ENCODE results near the gene TIMP3. TPM values are rescaled to one million over a fixed set of nuclear protein-coding genes. Genes with fewer than 3 reads are reported as not detected.

The TIMP3 gene
- total RNA-seq, 1 experiment from 2014 or later: 3.3 TPM

DNA sequence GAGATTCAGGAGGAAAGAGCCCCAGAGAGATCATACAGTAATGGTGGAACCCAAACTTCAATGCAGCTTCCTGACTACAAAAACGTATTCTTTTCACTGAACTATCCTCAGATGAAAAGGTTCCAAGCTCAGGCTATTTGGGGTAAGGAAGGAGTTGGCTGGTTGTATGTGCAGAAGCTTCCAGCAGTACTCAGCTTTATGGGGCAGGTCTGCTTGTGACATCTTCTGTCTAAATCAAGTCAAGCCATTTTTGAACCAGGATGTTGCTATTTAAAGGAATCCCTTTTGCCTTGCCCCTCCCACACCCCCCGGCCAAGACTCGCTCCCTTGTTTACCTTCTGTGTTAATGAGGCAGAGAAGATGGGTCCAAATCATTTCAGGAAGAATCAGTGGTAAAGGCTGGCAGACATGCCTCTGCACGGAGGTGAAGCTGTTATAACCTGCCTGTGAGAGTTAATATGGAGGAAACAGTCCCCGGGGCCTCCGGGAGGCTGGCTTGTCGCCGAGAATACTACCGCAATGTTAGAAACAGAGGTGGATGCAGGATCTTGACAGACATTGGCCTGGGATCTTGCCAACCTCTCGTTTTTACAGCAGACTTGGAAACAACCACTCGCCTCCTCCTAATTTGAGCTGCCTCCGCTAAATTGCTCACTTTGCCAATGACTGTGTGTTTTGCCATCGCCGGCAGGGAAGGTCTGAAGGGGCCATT lies 45.4 kb downstream of the TIMP3 start (continued):
- TF ChIP-seq, protein P1, sequence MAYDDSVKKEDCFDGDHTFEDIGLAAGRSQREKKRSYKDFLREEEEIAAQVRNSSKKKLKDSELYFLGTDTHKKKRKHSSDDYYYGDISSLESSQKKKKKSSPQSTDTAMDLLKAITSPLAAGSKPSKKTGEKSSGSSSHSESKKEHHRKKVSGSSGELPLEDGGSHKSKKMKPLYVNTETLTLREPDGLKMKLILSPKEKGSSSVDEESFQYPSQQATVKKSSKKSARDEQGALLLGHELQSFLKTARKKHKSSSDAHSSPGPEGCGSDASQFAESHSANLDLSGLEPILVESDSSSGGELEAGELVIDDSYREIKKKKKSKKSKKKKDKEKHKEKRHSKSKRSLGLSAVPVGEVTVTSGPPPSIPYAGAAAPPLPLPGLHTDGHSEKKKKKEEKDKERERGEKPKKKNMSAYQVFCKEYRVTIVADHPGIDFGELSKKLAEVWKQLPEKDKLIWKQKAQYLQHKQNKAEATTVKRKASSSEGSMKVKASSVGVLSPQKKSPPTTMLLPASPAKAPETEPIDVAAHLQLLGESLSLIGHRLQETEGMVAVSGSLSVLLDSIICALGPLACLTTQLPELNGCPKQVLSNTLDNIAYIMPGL (CRISPR knock-in tag; IDR thresholded peaks at IDR 0.05): no peak
- no peak for TF ChIP-seq USF1 (CRISPR knock-in tag; IDR thresholded peaks at IDR 0.05)
- TF ChIP-seq SOX15 (CRISPR knock-in tag; IDR thresholded peaks at IDR 0.05): no peak
- TF ChIP-seq ZNF317 (CRISPR knock-in tag; IDR thresholded peaks at IDR 0.05; ENCODE audit: borderline replicate concordance, low read depth): no peak
- no peak for TF ChIP-seq NFE2L1 (CRISPR knock-in tag; IDR thresholded peaks at IDR 0.05)

DNA sequence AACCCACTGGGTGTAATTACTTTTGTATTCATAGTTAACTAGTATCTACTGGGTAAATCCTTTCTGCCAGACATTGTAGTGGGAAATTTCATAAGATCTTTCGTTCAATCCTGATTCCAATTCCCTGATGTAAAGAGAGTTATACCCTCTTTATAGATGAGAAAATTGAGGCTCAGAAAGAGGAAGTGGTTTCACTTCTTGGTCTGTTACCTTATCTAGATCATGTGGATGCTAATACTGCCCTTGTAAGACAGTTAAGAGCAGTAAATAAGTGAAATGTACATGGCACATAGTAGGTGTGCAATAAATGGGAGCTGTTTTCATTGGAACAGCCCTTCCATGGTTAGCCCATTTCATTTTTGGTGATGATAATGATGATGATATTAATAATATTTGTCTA lies 46.7 kb downstream of the TIMP3 start:
- ChIA-PET POLR2A (no interaction called here), CTCF (no interaction called here)
- no peaks in the 10 kb centered on the region for H3K27me3 Mint-ChIP-seq (ENCODE audit: low read depth)

More for the DNA sequence above, 46.7 kb downstream of the TIMP3 start:
- DNase-seq (ENCODE audit: low spot score): no peak
- H3K9me3 Mint-ChIP-seq: no peaks in the 10 kb centered on the region
- no peak for TF ChIP-seq ETV6 (CRISPR knock-in tag; IDR thresholded peaks at IDR 0.05)
- TF ChIP-seq ZNF263 (CRISPR knock-in tag; IDR thresholded peaks at IDR 0.05; ENCODE audit: low read depth): no peak
- no peak for TF ChIP-seq MAX (CRISPR knock-in tag; IDR thresholded peaks at IDR 0.05)
- TF ChIP-seq USF1 (CRISPR knock-in tag; IDR thresholded peaks at IDR 0.05): no peak
- TF ChIP-seq SMAD4 (CRISPR knock-in tag; IDR thresholded peaks at IDR 0.05): no peak
- TF ChIP-seq FOXP1 (CRISPR knock-in tag; IDR thresholded peaks at IDR 0.05; ENCODE audit: borderline replicate concordance): no peak
- no peak for TF ChIP-seq ZNF512 (CRISPR knock-in tag; IDR thresholded peaks at IDR 0.05; ENCODE audit: borderline replicate concordance)
- TF ChIP-seq, protein P1 (CRISPR knock-in tag; IDR thresholded peaks at IDR 0.05): no peak
- no peak for TF ChIP-seq TEAD1 (CRISPR knock-in tag; IDR thresholded peaks at IDR 0.05)
- no peak for TF ChIP-seq PREB (CRISPR knock-in tag; IDR thresholded peaks at IDR 0.05; ENCODE audit: borderline replicate concordance)
- TF ChIP-seq, protein P2, sequence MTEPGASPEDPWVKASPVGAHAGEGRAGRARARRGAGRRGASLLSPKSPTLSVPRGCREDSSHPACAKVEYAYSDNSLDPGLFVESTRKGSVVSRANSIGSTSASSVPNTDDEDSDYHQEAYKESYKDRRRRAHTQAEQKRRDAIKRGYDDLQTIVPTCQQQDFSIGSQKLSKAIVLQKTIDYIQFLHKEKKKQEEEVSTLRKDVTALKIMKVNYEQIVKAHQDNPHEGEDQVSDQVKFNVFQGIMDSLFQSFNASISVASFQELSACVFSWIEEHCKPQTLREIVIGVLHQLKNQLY (CRISPR knock-in tag; IDR thresholded peaks at IDR 0.05): no peak
- TF ChIP-seq USF2 (CRISPR knock-in tag; IDR thresholded peaks at IDR 0.05): no peak
- TF ChIP-seq OVOL2 (CRISPR knock-in tag; IDR thresholded peaks at IDR 0.05; ENCODE audit: borderline replicate concordance): no peak
- 0 out of 2 replicates have a peak, but pooled peaks cover 2% of the 10 kb centered on the region for H3K4me1 Mint-ChIP-seq
- H3K27ac Mint-ChIP-seq: no peak overlapping the region
- ATAC-seq: no peak
- H3K4me3 Mint-ChIP-seq: no peak overlapping the region
- no peaks in the 10 kb centered on the region for H3K36me3 Mint-ChIP-seq
